Head of caudate nucleus (tissue), 42 donors: ENCODE results near the gene MICAL2.

ENCODE experiments used
- DNase-seq, 42 donors: peaks; one replicate each; pipeline versions ENCODE4 v3.0.0 to v3.0.0-alpha.2; 2020 to 2021; ENCODE audit warnings: mixed read lengths in 7 of 42
- intact Hi-C: fragments of 100-400 bp; cut with DNase I; formaldehyde crosslinking; loops from one replicate; pipeline ENCODE4 v1.15.0; 2022

The MICAL2 gene

GRCh38 chr11:12110201-12110713 lies at the start of gene MICAL2:
TSS of gene MICAL2 (plus strand) at chr11:12110590. CDS start at chr11:12162156, 51,566 bp downstream.
- DNase-seq, result peak; percentile 44 to 95 (median 88)
- intact Hi-C loops, result no loop called here

- DNase-seq, result peak in 2 of 42 donors; percentile 15 to 29
- intact Hi-C loops, result no loop called here
These were observed 48.4 kb upstream of the MICAL2 start for GRCh38 chr11:12061851-12062560.

GRCh38 chr11:12063251-12063650 lies 47.1 kb upstream of the MICAL2 start:
- intact Hi-C loops, result no loop called here
- DNase-seq, result no peak

- DNase-seq, result peak in 1 of 42 donors; percentile 8
- intact Hi-C loops, result no loop called here
These were observed 46.0 kb upstream of the MICAL2 start for GRCh38 chr11:12064136-12064953.

GRCh38 chr11:12064954-12065280 lies 45.5 kb upstream of the MICAL2 start:
- no peak for DNase-seq
- intact Hi-C loops, result no loop called here

GRCh38 chr11:12066056-12066798 lies 44.2 kb upstream of the MICAL2 start:
- intact Hi-C loops, result no loop called here
- DNase-seq, result peak in 1 of 42 donors; percentile 10

GRCh38 chr11:12066799-12067508 lies 43.4 kb upstream of the MICAL2 start:
- intact Hi-C loops, result no loop called here
- peak in 30 of 42 donors; percentile 22 to 72 (median 46) for DNase-seq

- intact Hi-C loops, result no loop called here
- DNase-seq, result no peak
These were observed 42.5 kb upstream of the MICAL2 start for GRCh38 chr11:12067796-12068357.

- no peak for DNase-seq
- intact Hi-C loops, result no loop called here
These were observed 41.2 kb upstream of the MICAL2 start for GRCh38 chr11:12069066-12069676.

- no peak for DNase-seq
- intact Hi-C loops, result no loop called here
These were observed 39.7 kb upstream of the MICAL2 start for GRCh38 chr11:12070446-12071267.

GRCh38 chr11:12071574-12071973 lies 38.8 kb upstream of the MICAL2 start:
- intact Hi-C loops, result no loop called here
- no peak for DNase-seq

- DNase-seq, result no peak
- intact Hi-C loops, result no loop called here
These were observed 37.0 kb upstream of the MICAL2 start for GRCh38 chr11:12073436-12073835.

GRCh38 chr11:12073886-12074285 lies 36.5 kb upstream of the MICAL2 start:
- DNase-seq, result peak in 1 of 42 donors; percentile 5
- intact Hi-C loops, result no loop called here

- intact Hi-C loops, result no loop called here
- no peak for DNase-seq
These were observed 35.7 kb upstream of the MICAL2 start for GRCh38 chr11:12074529-12075195.

- DNase-seq, result no peak
- intact Hi-C loops, result no loop called here
These were observed 35.1 kb upstream of the MICAL2 start for GRCh38 chr11:12075291-12075690.

GRCh38 chr11:12075822-12076821 lies 34.3 kb upstream of the MICAL2 start:
- intact Hi-C loops, result no loop called here
- peak in 15 of 42 donors; percentile 6 to 56 (median 33) for DNase-seq
